MM.1S (cell line): ENCODE data around the gene CISD1.

Experiments
- EZH2 ChIP-seq: fragments of 300-600 bp; sonication (generic); optimal IDR thresholded peaks from 2 replicates; pipeline ENCODE3; 2017; ENCODE audit warnings: low read depth, mild to moderate bottlenecking, antibody characterized with exemption, low read length, mixed read lengths
- EZH2phosphoT487 ChIP-seq: fragments of 300-600 bp; sonication (generic); IDR thresholded peaks from 2 replicates; pipeline ENCODE4 v1.6.1; 2018; ENCODE audit warnings: antibody characterized with exemption, low read length
- TF ChIP-seq, protein P1 (sequence below): fragments of 300-600 bp; sonication (generic); IDR thresholded peaks from 2 replicates; pipeline ENCODE4 v1.5.1; 2016; ENCODE audit warnings: antibody characterized with exemption, low read length, mixed read lengths

DNA sequence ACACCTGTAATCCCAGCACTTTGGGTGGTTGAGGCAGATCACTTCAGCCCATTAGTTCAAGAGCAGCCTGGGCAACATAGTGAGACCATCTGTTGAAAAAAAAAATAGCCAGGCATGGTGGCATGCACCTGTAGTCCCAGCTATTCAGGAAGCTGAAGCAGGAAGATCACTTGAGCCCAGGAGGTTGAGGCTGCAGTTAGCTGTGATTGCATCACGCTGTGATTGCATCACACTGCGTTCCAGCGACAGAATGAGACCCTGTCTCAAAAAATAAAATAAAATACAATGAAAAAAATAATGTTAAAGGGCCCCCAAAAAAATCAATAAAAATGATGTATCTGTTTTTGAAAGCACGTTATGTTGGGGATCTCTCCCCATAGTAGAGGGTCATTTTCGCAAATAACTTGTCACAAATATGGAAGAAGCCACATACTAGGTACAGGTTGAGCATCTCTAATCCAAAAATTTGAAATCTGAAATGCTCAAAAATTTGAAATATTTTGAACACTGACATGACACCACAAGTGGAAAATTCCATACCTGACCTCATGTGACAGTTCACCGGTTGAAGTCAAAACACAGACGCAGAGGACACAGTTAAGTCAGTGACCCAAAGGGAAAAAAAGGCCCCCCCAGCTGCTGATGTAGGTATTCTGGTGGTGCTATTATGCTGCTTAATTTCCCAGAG, 9.5 kb downstream of the CISD1 start:
- TF ChIP-seq EZH2 (no peak), EZH2phosphoT487 (no peak)
- TF ChIP-seq, protein P1, sequence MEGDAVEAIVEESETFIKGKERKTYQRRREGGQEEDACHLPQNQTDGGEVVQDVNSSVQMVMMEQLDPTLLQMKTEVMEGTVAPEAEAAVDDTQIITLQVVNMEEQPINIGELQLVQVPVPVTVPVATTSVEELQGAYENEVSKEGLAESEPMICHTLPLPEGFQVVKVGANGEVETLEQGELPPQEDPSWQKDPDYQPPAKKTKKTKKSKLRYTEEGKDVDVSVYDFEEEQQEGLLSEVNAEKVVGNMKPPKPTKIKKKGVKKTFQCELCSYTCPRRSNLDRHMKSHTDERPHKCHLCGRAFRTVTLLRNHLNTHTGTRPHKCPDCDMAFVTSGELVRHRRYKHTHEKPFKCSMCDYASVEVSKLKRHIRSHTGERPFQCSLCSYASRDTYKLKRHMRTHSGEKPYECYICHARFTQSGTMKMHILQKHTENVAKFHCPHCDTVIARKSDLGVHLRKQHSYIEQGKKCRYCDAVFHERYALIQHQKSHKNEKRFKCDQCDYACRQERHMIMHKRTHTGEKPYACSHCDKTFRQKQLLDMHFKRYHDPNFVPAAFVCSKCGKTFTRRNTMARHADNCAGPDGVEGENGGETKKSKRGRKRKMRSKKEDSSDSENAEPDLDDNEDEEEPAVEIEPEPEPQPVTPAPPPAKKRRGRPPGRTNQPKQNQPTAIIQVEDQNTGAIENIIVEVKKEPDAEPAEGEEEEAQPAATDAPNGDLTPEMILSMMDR, result no peak
